Hepatocyte (in vitro differentiated cells): Measurements from ENCODE around the gene HAAO.

Experiments
- CTCF ChIP-seq: fragments of 200-600 bp; sonication (generic); IDR thresholded peaks from 2 replicates; pipeline ENCODE4 v1.5.1; 2016; ENCODE audit warnings: antibody characterized with exemption, mild to moderate bottlenecking; ENCODE audit not compliant: poor library complexity
- EZH2 ChIP-seq: fragments of 200-600 bp; sonication (generic); IDR thresholded peaks from 2 replicates; pipeline ENCODE4 v1.6.1; 2016; ENCODE audit warnings: antibody characterized with exemption, mild to moderate bottlenecking, borderline replicate concordance
- EZH2phosphoT487 ChIP-seq: fragments of 200-600 bp; sonication (generic); IDR thresholded peaks from one replicate; pipeline ENCODE4 v1.6.1; 2018; ENCODE audit warnings: antibody characterized with exemption, mild to moderate bottlenecking, low read depth, moderate library complexity; ENCODE audit not compliant: unreplicated experiment, severe bottlenecking

GRCh38 chr2:42840760-42841159, 48.4 kb upstream of the HAAO start:
- TF ChIP-seq EZH2 (no peak), CTCF (no peak), EZH2phosphoT487 (no peak)
